Esophagus muscularis mucosa (tissue), 3 donors: ENCODE measurements around the gene FEV.

ENCODE experiments used
- CTCF ChIP-seq, 3 experiments: fragments of 200-600 bp in 2 of 3; fragments of 450-650 bp in 1 of 3; sonication (generic) in 2 of 3; IDR thresholded peaks; one replicate each; pipeline ENCODE4 v1.5.1; 2017 to 2019; ENCODE audit warnings: antibody characterized with exemption in 3 of 3, mild to moderate bottlenecking in 2 of 3, moderate library complexity in 1 of 3
- POLR2A ChIP-seq: fragments of 450-650 bp; IDR thresholded peaks from one replicate; pipeline ENCODE4 v1.6.1; 2017; ENCODE audit warnings: antibody characterized with exemption, moderate library complexity, mild to moderate bottlenecking, low read depth
- POLR2AphosphoS5 ChIP-seq, 2 donors: sonication (generic); formaldehyde crosslinking; IDR thresholded peaks; one replicate each; pipeline ENCODE4 v1.6.1; 2017; ENCODE audit warnings: antibody characterized with exemption in 2 of 2

- TF ChIP-seq CTCF (IDR thresholded peaks at IDR 0.05) (no peak), POLR2AphosphoS5 (IDR thresholded peaks at IDR 0.05) (no peak), POLR2A (no peak)
These were observed 25.1 kb downstream of the FEV start for GRCh38 chr2:218959761-218960308.
